GM20000 (cell line): Measurements from ENCODE around the gene G6PC1.
"Not testable (repeated sequence)": the region's sequence is repeated elsewhere in the genome, so short reads cannot be mapped to it uniquely, and the experiment has no call there.

Experiments used
- DNase-seq: peaks from one replicate; pipeline ENCODE4 v3.0.0; 2012; ENCODE audit warnings: low spot score
- CTCF ChIP-seq: IDR thresholded peaks from 2 replicates; pipeline ENCODE4 v1.5.1; 2012; ENCODE audit warnings: mild to moderate bottlenecking, control low read depth; ENCODE audit errors: extremely low read depth, missing control alignments

The G6PC1 gene

GRCh38 chr17:42855048-42855596, 45.5 kb upstream of the G6PC1 start:
- DNase-seq, result no peak
- no peak for TF ChIP-seq CTCF

GRCh38 chr17:42856093-42856492, 44.5 kb upstream of the G6PC1 start:
- DNase-seq, result not testable (repeated sequence)

GRCh38 chr17:42856516-42856915, 44.1 kb upstream of the G6PC1 start:
- not testable (repeated sequence) for DNase-seq

- DNase-seq, result no peak
- TF ChIP-seq CTCF, result no peak
These were observed 43.2 kb upstream of the G6PC1 start for GRCh38 chr17:42857389-42857788.

GRCh38 chr17:42865638-42866094, 34.9 kb upstream of the G6PC1 start:
- no peak for TF ChIP-seq CTCF
- no peak for DNase-seq

GRCh38 chr17:42866216-42866615, 34.4 kb upstream of the G6PC1 start:
- no peak for DNase-seq
- no peak for TF ChIP-seq CTCF

- TF ChIP-seq CTCF, result no peak
- no peak for DNase-seq
These were observed 33.7 kb upstream of the G6PC1 start for GRCh38 chr17:42866631-42867575.

- not testable (repeated sequence) for DNase-seq
These were observed 32.8 kb upstream of the G6PC1 start for GRCh38 chr17:42867694-42868261.

- DNase-seq, result no peak
- no peak for TF ChIP-seq CTCF
These were observed 32.3 kb upstream of the G6PC1 start for GRCh38 chr17:42868338-42868737.
